ENCODE data around the gene AMOTL1. TPM values are rescaled to one million over a fixed set of nuclear protein-coding genes. Genes with fewer than 3 reads are reported as not detected.

The AMOTL1 gene
- total and polyA plus RNA-seq, 2 of the 8 experiments (the other 6 are each of a cell fraction or from before 2014, with no cell fraction given): 9.0 to 27.6 TPM

DNA sequence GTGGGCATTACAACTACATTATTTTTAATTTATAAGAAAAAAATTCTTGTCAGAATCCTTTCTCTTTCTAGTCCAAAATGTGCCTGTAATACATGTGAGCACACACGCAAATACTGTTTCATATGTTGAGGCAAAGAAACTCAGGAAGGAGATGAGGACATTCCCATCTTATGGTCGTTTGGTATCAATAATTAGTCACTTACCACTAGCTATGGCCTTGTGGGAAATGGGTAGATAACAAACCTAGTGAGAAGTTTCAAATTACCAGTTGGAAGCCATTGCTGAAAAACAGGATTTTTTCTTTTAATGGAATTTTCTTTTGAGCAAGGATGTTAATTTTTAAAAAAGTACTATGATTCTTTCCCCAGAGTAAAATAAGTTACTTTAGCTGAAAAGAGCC is 25.7 kb downstream of the AMOTL1 start:
- Histone ChIP-seq H3K4ac (replicated peaks; ENCODE audit: insufficient read length, low read depth, low read length) (no peak overlapping the region), H3K14ac (ENCODE audit: insufficient read length) (no peak overlapping the region), H2AFZ (ENCODE audit: low read length) (no peak overlapping the region), H3K4me2 (ENCODE audit: insufficient read depth in 1 of 2, low read depth in 2 of 2, low read length in 2 of 2) (no peak overlapping the region), H3K23ac (ENCODE audit: insufficient read length) (no peak overlapping the region), H4K5ac (ENCODE audit: insufficient read length, low read depth, low read length) (no peak overlapping the region), H3K4me3 (ENCODE audit: extremely low read depth in 1 of 4, insufficient read depth in 2 of 4, low read depth in 3 of 4, low read length in 4 of 4) (no peak overlapping the region), H3K4me1 (replicated peaks in 1 of 4; ENCODE audit: control insufficient read depth in 3 of 4, insufficient read depth in 4 of 4, low read length in 3 of 4) (no peaks in the 10 kb centered on the region), H2BK120ac (replicated peaks; ENCODE audit: low read depth, low read length) (no peak overlapping the region), H3K36me3 (ENCODE audit: control insufficient read depth in 2 of 4, insufficient read depth in 4 of 4, low read length in 3 of 4) (no peaks in the 10 kb centered on the region; a peak in 1 of 8 replicates), H3K79me1 (ENCODE audit: low read depth, low read length) (peaks cover 4% of the 10 kb centered on the region; the same call in 1 of the 2 replicates), H3K56ac (replicated peaks; ENCODE audit: insufficient read length, low read depth, low read length) (no peak overlapping the region), H2AK5ac (ENCODE audit: low read depth, low read length) (no peak overlapping the region), H2BK5ac (ENCODE audit: low read depth, low read length) (no peak overlapping the region), H2BK12ac (ENCODE audit: low read depth, low read length) (no peak overlapping the region), H3K79me2 (ENCODE audit: control insufficient read depth in 1 of 2, insufficient read depth in 2 of 2, low read length in 2 of 2) (peaks cover 0 to 72% of the 10 kb centered on the region in 2 experiments; a peak in 3 of 4 replicates), H2BK15ac (ENCODE audit: low read length) (no peak overlapping the region), H3K9ac (replicated peaks in 1 of 4; ENCODE audit: extremely low read depth in 1 of 4, low read depth in 3 of 4, low read length in 3 of 4) (no peak overlapping the region), H4K20me1 (replicated peaks in 1 of 2; ENCODE audit: control insufficient read depth in 1 of 2, insufficient read depth in 2 of 2, low read length in 2 of 2) (peaks cover 0 to 7% of the 10 kb centered on the region in 2 experiments), H3K27ac (ENCODE audit: low read depth, low read length) (no peak overlapping the region), H3K18ac (ENCODE audit: extremely low read depth, low read length) (no peak overlapping the region), H3K27me3 (replicated peaks in 1 of 4; ENCODE audit: control insufficient read depth in 3 of 4, extremely low read depth in 1 of 4, insufficient read depth in 3 of 4, low read length in 3 of 4) (no peaks in the 10 kb centered on the region), H2BK20ac (ENCODE audit: low read length) (no peak overlapping the region), H4K8ac (ENCODE audit: extremely low read depth, insufficient read depth, low read length) (no peak overlapping the region), H4K91ac (replicated peaks; ENCODE audit: insufficient read length, low read length) (no peak overlapping the region), H3K23me2 (ENCODE audit: low read depth, low read length) (no peaks in the 10 kb centered on the region; the same call in 1 of the 2 replicates), H3K9me3 (ENCODE audit: insufficient read depth in 2 of 2, low read depth in 1 of 2, low read length in 1 of 2) (no peaks in the 10 kb centered on the region)
- ChIA-PET CTCF (ENCODE audit: partially characterized antibody) (interaction anchor here (0.9 to 1.4 kb wide), 2 partner anchors 9 to 158 kb away, joined by 3 to 11 read pairs; no protein-coding TSS in a partner anchor), POLR2A (ENCODE audit: partially characterized antibody) (no interaction called here)
- DNase-seq (ENCODE audit: low read depth in 1 of 2, low spot score in 2 of 2): no peak
- WGBS, 2 experiments (ENCODE audit: extremely low coverage in 1 of 2, insufficient coverage in 1 of 2, insufficient read length in 1 of 2, insufficient replicate concordance in 2 of 2, low coverage in 1 of 2, low lambda C conversion rate in 2 of 2, missing lambda C conversion rate in 1 of 2): 87% methylated on average over 2 of the region's 2 CpGs; no CpG with 5 or more reads in 1 of the 2 experiments
- FAIRE-seq: no peak
- TF ChIP-seq JUN (IDR thresholded peaks at IDR 0.05; ENCODE audit: low read depth, low read length): no peak
- no peak for TF ChIP-seq BRCA1 (IDR thresholded peaks at IDR 0.05; ENCODE audit: low read depth, low read length)
